Measurements from ENCODE around the gene P2RX5. TPM values are rescaled to one million over a fixed set of nuclear protein-coding genes. Genes with fewer than 3 reads are reported as not detected.
A peak's percentile ranks its signal among the peaks of the same experiment; 100 is the strongest.

The P2RX5 gene
- total RNA-seq, 6 donors from 2014 or later, result 0.46 to 15.7 (median 2.5) TPM; not detected in 1

DNA sequence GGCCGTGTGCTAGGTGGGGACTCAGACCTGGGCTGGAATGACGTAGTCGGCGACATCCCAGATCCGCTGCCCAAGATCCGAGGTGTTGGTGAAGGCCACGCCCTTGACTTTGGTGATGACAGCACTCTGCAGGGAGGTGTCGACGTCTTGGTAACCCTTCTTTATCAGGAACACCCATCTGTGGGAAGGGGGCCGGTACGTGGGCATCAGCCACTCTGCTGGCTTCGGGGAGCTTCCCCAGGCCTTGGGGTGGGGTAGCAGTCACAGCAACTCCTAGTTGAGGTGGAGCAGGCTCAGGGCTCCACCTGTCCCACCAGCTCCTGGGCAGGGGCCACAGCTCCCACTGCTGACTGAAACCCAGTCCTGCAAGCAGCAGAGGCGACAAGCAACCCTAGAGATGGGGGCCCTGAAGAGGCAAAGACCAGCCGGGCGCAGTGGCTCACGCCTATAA lies 4.3 kb downstream of the P2RX5 start:
- WGBS, 2 donors, result 76 to 80% methylated on average over 5 to 16 of the region's 16 CpGs
- no peak for TF ChIP-seq EP300 (IDR thresholded peaks at IDR 0.05)
- no peak for TF ChIP-seq POLR2AphosphoS5 (IDR thresholded peaks at IDR 0.05)
- TF ChIP-seq, protein P1, sequence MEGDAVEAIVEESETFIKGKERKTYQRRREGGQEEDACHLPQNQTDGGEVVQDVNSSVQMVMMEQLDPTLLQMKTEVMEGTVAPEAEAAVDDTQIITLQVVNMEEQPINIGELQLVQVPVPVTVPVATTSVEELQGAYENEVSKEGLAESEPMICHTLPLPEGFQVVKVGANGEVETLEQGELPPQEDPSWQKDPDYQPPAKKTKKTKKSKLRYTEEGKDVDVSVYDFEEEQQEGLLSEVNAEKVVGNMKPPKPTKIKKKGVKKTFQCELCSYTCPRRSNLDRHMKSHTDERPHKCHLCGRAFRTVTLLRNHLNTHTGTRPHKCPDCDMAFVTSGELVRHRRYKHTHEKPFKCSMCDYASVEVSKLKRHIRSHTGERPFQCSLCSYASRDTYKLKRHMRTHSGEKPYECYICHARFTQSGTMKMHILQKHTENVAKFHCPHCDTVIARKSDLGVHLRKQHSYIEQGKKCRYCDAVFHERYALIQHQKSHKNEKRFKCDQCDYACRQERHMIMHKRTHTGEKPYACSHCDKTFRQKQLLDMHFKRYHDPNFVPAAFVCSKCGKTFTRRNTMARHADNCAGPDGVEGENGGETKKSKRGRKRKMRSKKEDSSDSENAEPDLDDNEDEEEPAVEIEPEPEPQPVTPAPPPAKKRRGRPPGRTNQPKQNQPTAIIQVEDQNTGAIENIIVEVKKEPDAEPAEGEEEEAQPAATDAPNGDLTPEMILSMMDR (IDR thresholded peaks at IDR 0.05), result no peak
- TF ChIP-seq POLR2A (IDR thresholded peaks at IDR 0.05), result no peak
- peak in 1 of 2 donors; percentile 38 for DNase-seq
- peaks cover 0 to 24% (median 7%) of the 10 kb centered on the region in 4 donors for H3K27me3 ChIP-seq
- H3K9me3 ChIP-seq, result no peaks in the 10 kb centered on the region
- peaks cover 15 to 19% (median 17%) of the 10 kb centered on the region in 4 donors for H3K4me1 ChIP-seq
- ATAC-seq (ENCODE audit: low FRiP score in 2 of 2), result no peak
- H3K4me3 ChIP-seq, result no peak overlapping the region
- H3K36me3 ChIP-seq, result no peaks in the 10 kb centered on the region
- H3K27ac ChIP-seq, result no peak overlapping the region

DNA sequence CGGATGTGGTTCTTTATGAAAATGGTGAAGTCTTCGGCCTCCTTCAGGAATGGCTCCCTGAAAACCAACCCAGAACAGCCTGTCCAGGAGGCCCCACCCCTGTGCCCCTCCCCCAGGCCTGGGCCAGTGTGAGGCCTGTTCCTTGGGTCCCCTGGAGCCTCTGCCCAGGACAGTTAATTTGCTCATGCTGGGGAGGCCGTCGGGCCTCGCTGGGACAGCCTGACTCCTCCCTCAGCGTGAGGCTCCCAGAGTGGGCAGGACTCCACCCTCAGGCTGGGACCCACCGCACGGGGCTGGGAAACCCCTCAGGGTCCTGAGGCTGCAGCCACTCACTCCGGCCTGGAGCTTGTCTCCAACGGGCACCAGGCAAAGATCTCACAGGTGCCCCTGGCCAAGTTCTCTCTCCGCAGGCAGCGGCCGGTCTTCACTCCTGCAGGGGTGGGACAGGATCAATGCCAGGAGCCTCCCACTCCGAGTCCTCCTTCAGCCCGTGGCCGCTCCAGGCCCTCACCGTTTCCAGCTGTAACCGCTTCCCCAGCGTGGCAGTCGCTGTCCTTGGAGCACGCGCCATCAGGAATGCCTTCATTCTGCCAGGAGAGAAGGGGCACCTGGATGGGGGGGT lies 5.8 kb downstream of the P2RX5 start:
- no peak for DNase-seq
- H3K4me3 ChIP-seq, result no peak overlapping the region
- WGBS, 2 donors, result 81 to 92% methylated on average over 7 to 22 of the region's 22 CpGs
- H3K27ac ChIP-seq, result no peak overlapping the region
- H3K9me3 ChIP-seq, result no peaks in the 10 kb centered on the region
- H3K27me3 ChIP-seq, result peaks cover 0 to 12% (median 2%) of the 10 kb centered on the region in 4 donors
- H3K4me1 ChIP-seq, result peaks cover 3 to 4% (median 3%) of the 10 kb centered on the region in 4 donors
- peak in 1 of 2 donors; percentile 24 for ATAC-seq (ENCODE audit: low FRiP score in 2 of 2)
- H3K36me3 ChIP-seq, result no peaks in the 10 kb centered on the region
- TF ChIP-seq POLR2A (IDR thresholded peaks at IDR 0.05), result no peak
- TF ChIP-seq, protein P1 (IDR thresholded peaks at IDR 0.05), result no peak
- TF ChIP-seq EP300 (IDR thresholded peaks at IDR 0.05), result no peak
- TF ChIP-seq POLR2AphosphoS5 (IDR thresholded peaks at IDR 0.05), result no peak

DNA sequence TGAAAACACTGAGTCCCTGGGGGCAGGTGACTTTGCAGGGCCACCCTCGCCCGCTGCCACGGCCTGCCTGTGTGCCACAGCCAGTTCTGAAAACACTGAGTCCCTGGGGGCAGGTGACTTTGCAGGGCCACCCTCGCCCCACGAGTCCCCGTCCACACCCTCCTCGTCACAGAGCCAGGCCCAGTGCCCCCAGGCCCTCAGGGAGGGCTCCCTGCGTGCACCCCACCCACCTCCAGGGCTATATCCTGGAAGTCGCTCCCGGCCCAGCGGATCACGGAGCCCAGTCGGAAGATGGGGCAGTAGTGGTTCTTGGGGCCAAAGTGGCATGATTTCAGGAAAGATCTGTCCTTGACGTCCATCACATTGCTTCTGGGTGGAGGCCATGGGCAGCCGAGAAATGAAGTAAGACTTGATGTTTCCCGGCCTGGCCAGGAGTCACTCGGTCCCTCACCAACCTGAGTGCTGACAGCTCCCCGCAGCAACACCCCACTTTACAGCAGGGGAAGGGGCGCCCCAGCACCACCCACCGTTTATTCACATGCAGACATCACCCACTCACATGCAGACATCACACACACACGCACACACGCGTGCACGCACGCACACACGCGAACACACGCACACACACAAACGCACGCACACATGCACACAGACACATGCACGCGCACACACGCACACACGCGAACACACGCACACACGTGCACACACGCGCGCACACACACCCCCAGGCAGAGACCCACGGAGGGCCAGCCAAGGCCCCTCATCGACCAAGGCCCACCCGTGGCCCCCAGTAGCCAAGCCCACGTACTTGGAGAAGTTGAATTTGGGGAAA lies 6.5 kb downstream of the P2RX5 start:
- H3K36me3 ChIP-seq, result no peaks in the 10 kb centered on the region
- WGBS, 2 donors, result 87 to 89% methylated on average over 30 to 42 of the region's 44 CpGs
- DNase-seq (peak in 1 of 2 donors; percentile 80), ATAC-seq (ENCODE audit: low FRiP score in 2 of 2) (peak in 1 of 2 donors; percentile 29)
- TF ChIP-seq, protein P1 (IDR thresholded peaks at IDR 0.05), result no peak
- TF ChIP-seq EP300 (IDR thresholded peaks at IDR 0.05) (no peak), POLR2A (IDR thresholded peaks at IDR 0.05) (no peak)
- no peaks in the 10 kb centered on the region for H3K4me1 ChIP-seq
- H3K27ac ChIP-seq, result no peak overlapping the region
- no peaks in the 10 kb centered on the region for H3K9me3 ChIP-seq
- H3K27me3 ChIP-seq, result peaks cover 0 to 8% (median 2%) of the 10 kb centered on the region in 4 donors
- no peak overlapping the region for H3K4me3 ChIP-seq

DNA sequence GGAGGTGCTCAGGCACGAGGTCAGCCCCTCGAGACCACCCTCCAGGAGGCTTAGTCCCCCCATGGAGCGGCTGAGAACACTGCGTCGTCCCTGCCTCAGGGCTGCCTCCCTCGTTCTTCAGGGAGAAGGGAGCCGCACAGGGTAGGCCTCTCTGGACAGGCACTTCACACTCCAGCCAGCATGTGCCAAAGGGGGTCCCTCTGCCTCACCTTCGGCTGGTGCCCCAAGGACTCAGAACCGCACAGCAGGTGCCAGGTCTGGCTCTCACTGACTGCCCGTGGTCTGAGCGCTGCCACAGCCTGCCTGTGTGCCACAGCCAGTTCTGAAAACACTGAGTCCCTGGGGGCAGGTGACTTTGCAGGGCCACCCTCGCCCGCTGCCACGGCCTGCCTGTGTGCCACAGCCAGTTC lies 7.1 kb downstream of the P2RX5 start:
- no peaks in the 10 kb centered on the region for H3K36me3 ChIP-seq
- WGBS, 2 donors, result 66% methylated on average over 4 of the region's 14 CpGs; no CpG with 5 or more reads in 1 of the 2 donors
- H3K9me3 ChIP-seq, result no peaks in the 10 kb centered on the region
- DNase-seq (peak in 1 of 2 donors; percentile 46), ATAC-seq (ENCODE audit: low FRiP score in 2 of 2) (peak in 1 of 2 donors; percentile 41)
- H3K4me1 ChIP-seq, result no peaks in the 10 kb centered on the region
- no peak overlapping the region for H3K27ac ChIP-seq
- no peak for TF ChIP-seq POLR2A (IDR thresholded peaks at IDR 0.05)
- no peak for TF ChIP-seq EP300 (IDR thresholded peaks at IDR 0.05)
- no peak for TF ChIP-seq POLR2AphosphoS5 (IDR thresholded peaks at IDR 0.05)
- TF ChIP-seq, protein P1 (IDR thresholded peaks at IDR 0.05), result no peak
- peaks cover 0 to 8% (median 2%) of the 10 kb centered on the region in 4 donors for H3K27me3 ChIP-seq
- H3K4me3 ChIP-seq, result no peak overlapping the region

Data from upper lobe of left lung (tissue), 6 donors.